HG03280 (cell line): ENCODE measurements around the gene NUB1.
A peak's percentile ranks its signal among the peaks of the same experiment; 100 is the strongest.

Experiments used
- ATAC-seq: cut with Tn5 transposase; IDR thresholded peaks from one replicate; pipeline ENCODE4 v1.9.1; 2021; ENCODE audit warnings: mild to moderate bottlenecking, moderate library complexity; ENCODE audit not compliant: unreplicated experiment

NUB1 gene

DNA sequence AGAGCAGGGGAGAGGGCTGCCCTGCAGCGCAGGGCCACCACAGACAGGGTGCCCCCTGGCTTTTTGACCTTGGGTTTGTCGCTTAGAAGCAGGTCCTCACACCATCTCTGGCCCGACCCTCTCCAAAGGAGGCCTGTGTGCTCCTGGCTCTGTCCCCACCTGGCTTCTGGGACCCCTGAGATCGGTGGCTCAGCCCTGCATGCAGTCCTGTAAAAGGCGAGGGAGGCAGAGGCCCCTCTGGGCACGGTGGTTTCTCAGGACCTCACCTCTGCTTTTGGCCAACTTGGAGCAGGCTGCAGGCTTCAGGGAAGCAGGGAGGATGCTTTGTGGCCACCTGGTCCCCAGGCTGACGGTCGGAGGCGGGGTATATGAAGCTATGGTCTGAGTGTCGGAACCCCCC is 46.8 kb downstream of the NUB1 start:
- ATAC-seq: no peak

GRCh38 chr7:151389096-151389767 is 47.6 kb downstream of the NUB1 start:
- ATAC-seq: no peak

DNA sequence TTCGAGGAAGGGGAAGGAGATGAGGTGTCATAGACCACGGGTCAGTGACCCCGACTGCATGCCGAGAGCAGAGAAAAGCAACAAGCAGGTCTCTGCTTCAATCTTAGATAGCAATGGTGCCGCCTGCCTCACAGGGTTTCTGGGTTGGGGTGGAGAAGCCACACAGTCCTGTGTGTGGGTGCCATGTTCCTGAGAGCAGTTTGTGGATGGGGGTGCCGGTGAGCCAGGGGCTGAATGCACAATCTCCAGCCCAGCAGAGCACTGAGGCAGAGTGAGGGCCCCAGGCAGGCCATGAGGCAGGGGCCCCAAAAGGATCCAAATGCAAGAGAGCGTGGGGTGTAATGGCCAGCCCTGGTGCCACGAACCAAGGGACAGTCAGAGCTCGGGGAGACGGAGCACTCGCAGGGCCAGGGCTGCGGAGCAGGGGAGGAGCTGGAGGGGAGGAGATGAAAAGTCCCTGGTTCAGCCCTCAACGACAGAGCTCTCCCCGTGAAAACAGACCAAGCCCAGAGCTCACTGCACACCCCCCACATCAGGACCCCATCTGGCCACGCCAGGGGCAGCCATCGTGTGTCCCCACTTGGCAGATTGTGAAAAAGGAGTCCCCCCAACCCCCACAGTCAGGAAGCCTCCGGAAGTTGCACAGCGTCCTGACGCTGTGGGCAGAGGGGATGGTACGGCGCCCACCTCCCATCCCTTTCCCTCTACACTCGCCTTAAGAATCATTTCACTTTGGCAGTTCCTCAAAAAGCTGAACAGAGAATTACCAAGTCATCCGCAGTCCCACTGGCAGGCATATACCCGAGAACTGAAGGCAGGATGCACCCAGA is 48.4 kb downstream of the NUB1 start:
- ATAC-seq: no peak

DNA sequence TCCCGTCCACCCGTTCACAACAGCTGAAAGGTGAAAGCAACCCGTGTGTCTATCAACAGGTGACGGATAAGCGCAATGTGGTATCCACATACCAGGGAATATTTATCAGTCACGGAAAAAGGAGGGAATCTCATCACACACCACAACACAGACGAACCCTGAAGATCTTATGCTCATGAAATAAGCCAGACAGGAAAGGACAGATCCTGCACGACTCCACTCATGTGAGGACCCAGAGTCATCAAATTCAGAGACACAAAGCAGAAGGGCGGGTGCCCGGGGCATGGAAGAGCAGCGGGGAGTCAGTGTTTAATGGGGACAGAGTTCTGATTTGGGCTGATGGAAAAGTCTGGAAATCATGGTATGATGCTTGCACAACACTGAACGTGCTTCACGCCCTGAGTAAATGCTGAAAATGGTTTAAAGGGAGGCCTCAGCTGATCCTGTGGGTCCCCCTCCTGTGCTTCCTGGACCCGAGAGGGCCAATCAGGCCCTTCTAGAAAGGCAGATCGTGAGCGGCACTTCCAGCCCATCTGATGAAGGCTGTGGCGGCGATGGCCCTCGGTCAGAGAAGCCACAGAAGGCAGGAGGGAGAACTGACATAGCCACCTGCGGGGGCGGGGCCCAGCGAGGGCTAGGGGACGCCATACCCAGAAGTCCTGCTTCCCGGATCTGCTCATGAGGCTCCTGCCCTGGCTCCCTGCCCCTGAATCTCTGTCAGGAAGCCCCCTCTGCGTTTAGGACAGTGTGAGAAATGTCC is 49.2 kb downstream of the NUB1 start:
- ATAC-seq: no peak

DNA sequence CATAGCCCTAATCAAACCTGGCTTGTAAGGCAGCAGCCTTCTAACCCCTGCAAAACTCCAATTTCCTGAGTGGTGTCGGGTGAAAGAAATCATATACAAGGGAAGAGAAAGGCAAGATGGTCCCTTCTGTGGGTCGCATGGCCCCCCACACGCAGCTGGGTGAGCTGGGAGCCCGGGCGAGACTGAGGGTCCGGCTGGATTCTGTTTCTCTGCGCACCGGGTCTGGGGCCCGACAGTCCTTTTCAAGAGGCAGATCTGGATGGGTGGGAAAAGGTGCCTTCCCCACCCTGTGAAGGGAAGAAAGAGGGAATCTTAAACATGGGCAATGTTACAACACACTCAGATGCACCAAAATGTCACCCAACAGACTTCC is 49.7 kb downstream of the NUB1 start:
- ATAC-seq: no peak

DNA sequence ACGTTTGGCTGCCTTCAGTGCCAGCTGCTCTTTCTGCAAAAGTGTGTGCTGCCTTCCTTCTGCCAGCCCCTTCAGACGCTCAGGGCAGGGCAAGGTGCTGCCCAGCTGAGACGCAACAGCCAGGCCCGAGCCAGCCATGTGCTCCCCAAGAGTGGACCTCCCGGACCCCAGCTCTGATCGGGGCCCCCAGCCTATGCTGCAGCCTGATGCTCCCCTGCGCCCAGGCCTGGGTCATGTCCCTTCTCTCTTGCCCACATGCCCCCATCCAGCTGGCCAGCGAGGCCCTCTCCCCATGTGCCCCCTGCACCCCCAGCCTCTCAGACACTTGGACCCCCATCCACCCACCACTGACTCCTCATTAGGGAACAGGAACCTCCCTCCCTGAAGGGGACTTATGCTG is 50.4 kb downstream of the NUB1 start:
- no peak for ATAC-seq

GRCh38 chr7:151392426-151392825 is 50.8 kb downstream of the NUB1 start:
- ATAC-seq: no peak

GRCh38 chr7:151393031-151393977 is 51.7 kb downstream of the NUB1 start:
- ATAC-seq: no peak

DNA sequence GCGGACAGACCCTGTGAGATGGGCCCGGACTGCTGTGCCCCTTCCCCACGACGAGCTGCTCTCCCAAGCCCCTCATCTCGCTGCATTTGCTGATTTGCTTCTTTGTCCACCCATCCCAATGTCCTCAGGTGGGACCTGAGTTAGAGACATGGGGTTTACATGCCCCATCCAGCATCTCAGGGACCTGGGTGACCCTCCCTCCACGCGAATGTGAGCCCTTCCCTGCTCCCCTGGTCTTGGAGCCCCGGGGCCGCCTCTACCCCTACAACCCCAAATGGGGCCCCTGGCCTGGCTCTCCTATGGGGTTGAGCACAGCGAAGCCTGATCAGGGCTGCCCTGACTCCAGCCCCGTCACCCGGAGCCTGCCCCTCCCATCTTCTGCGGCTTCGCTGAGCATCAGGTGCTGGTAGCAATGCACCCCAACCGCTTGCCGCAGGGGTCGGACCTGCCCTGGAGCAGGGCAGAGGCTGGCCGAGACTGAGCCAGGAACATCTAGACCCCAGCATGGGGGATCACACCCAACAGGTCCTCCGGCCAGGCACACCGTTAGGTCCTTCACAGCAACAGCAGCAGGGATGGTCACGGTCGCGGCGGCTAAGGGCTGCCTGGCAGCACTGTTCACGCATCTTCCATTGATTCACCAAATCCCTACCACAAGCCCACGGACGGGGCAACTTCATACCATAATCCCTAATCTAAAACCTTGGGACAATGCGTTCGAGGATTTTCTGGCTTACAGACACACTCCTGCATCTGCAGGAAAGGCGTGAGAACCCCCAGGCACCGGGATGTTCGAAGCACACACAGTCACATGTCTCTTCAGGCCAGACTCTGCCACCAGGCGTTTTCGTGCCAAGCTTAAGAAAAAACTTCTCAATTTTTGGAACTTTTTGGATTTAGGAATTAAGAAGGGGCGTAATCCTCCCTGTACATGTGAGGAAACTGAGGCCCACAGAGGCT is 52.7 kb downstream of the NUB1 start:
- no peak for ATAC-seq

- no peak for ATAC-seq
Observed at GRCh38 chr7:151395036-151395367, 53.4 kb downstream of the NUB1 start.

DNA sequence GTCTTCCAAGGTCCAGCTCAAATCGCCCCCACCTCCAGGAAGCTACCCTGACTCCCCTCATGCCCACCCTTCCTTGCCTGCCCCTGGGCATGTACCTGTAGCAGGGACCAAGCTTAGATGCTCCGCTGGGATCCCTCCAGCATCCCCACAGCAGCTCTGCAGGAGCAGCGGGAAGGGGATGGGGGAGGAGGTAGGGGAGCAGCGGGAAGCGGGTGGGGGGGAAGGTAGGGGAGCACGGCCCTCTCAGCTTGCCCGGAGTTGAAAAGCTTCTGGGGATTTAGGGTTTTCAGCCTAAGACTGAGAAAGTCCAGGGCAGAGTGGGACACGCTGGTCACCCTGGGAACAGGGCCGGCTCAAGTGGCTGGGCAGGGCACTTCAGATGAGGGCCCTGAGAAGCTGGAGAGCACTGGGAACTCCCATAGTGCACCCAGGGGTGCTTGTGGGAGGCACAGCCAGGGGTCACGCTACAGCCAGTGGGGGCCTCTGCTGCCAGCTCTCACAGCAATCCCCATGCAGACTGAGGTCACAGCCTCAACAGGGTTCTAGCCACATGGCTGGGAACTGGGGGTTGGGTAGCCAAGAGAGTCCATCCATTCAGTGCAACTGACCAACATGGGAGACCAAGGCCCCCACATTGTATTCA is 54.8 kb downstream of the NUB1 start:
- no peak for ATAC-seq

DNA sequence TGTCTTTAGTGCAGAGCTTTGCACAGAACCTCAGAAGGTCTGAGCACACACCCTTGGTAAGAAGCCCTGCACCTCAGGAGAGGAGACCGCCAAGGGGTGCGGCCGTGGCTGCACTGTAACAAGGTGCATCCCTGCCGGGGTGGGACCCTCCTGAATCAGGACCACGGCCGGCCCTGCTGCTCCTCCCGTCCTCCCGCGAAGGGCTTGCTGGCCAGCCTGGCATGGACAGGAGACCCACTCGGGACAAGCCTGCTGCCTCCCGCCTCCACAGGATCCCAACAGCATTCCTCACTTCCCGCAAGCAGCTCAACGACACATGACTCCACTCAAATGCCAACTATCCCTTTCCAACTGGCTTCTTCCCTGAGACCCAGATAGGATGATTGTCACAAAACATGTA is 55.4 kb downstream of the NUB1 start:
- ATAC-seq: no peak

DNA sequence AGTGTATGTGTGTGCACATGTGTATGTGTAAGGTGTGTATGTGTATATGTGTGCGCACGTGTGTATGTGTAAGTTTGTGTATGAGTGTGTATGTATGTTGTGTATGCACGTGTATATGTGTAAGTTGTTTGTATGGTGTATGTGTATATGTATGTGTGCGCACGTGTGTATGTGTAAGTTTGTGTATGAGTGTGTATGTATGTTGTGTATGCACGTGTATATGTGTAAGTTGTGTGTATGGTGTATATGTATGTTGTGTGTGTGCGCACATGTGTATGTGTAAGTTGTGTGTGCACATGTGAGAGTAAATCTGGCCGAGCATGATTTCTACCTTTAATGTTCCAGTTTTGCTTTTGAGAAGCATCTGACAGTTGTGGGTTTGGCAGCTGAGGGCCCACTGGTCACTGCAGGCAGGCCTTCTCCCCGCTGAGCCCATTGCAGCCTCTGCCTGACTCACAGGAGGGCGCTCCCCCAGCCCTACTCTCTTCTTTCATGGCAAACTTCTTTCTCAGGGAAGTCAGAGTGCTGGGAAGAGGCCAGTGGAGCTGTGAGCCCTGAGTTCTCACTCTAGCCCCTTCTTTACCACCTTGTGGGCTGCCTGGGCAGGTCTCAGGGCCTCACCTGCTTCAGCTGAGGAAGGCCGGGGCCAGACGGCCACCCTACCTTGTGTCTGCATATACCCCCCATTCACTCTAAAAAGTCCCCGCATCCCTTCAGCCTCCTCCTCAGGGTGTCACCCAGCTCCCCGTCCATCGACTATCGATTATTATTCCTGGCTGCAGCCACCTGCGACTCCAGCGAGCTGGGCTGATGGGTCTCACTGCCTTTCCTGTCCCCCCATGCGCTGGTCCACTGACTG is 57.1 kb downstream of the NUB1 start:
- no peak for ATAC-seq

DNA sequence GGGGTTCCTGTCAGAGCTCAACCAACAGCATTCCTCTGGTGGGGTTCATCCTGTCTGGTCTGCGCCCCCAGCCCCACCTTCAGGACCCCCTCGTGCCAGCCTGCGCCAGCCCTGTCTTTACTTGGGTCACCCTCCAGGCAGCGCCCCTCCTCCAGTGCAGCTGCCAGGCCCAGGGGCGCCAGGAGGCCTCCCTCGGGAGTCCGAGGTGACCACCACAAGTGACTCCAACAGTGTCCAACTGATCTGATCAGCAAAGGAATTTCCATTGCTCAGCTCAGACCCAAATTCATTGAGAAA is 57.6 kb downstream of the NUB1 start:
- no peak for ATAC-seq

DNA sequence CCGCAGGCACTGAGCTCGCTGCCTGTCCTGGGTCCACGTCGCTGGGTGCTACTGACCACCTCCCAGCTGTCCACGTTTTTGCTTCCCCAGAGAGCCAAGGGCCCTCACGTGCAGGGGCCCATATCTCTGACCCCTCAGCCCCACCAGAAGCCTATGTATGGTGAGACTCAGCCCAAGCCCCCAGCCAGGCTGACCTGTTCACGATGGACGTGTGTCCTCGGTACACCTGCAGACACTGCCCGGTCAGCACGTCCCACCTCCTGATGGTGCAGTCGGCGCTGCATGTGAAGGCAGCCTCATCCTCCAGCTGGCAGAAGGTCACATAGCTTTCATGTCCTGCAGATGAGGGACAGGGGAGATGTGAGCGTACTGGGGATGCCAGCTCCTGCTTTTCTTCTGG is 58.3 kb downstream of the NUB1 start:
- no peak for ATAC-seq

- peak; percentile 74 for ATAC-seq
Observed at GRCh38 chr7:151400626-151401315, 59.2 kb downstream of the NUB1 start.

DNA sequence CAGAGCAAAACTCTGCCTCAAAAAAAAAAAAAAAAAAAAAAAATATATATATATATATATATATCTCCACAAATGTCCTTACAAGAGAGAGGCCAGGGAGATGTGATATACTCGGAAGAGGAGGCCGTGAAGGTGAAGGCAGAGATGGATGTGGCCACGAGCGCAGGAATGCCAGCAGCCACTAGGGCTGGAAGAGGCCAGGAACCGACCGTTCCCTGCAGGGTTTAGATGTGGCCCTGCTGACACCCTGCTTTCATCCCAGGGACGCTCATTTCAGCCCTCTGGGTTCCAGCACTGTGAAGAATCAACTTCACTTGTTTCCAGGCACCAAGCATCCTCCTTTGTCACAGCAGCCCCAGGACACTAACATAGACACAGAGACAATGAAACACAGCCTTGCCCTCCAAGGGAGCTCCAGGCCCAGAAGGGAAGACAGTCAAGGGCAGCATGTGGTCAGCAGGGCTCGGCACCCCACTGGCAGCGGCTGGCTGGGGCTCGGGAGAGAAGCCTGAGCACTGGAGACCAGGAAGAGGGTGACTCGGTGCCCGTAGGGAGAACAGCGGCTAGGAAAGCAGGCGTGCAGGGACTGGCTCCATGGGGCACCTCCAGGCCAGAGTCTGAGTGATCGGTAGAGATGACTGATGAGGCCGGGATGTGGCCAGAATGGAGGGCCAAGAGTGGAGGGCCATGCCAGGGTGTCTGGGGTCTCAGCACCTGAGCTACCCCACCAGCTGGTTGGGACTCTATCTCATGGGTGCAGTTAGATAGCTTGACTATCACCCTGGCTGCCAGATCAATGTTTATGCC is 60.6 kb downstream of the NUB1 start:
- ATAC-seq: no peak
